ENCODE results near the gene FLT1. TPM values are rescaled to one million over a fixed set of nuclear protein-coding genes. Genes with fewer than 3 reads are reported as not detected.

The FLT1 gene
- total RNA-seq, 2 donors from 2014 or later: 3.2 to 10.3 TPM

GRCh38 chr13:28513745-28514144 lies 18.8 kb upstream of the FLT1 start:
- no peak overlapping the region for H3K4me3 ChIP-seq (ENCODE audit: low read length)
- Mint-ChIP-seq H3K4me3 (no peak overlapping the region), H3K9me3 (no peaks in the 10 kb centered on the region), H3K36me3 (ENCODE audit: low read depth) (no peaks in the 10 kb centered on the region), H3K27me3 (ENCODE audit: insufficient read depth) (no peaks in the 10 kb centered on the region), H3K4me1 (peaks cover 2% of the 10 kb centered on the region), H3K27ac (no peak overlapping the region)
- no peak for TF ChIP-seq CTCF (conservative IDR thresholded peaks at IDR 0.05)
- H3K9me3 ChIP-seq (ENCODE audit: control insufficient read depth, low read length): no peaks in the 10 kb centered on the region
- no peaks in the 10 kb centered on the region for H3K36me3 ChIP-seq (ENCODE audit: control insufficient read depth, insufficient read depth, low read length)
- H3K9ac ChIP-seq (ENCODE audit: extremely low read depth, low read length, poor library complexity, severe bottlenecking): no peak overlapping the region
- H3K4me1 ChIP-seq (ENCODE audit: control insufficient read depth, insufficient read depth, low read length): no peaks in the 10 kb centered on the region
- WGBS, 2 experiments (ENCODE audit: insufficient coverage in 1 of 2, insufficient read length in 1 of 2): 86 to 88% methylated on average over 2 to 4 of the region's 4 CpGs
- no peaks in the 10 kb centered on the region for H3K27me3 ChIP-seq (ENCODE audit: control insufficient read depth, insufficient read depth, low read length, poor library complexity, severe bottlenecking)
- DNase-seq: no peak
- H3K27ac ChIP-seq (ENCODE audit: low read depth, low read length): no peak overlapping the region

GRCh38 chr13:28510542-28510941 lies 15.6 kb upstream of the FLT1 start:
- no peaks in the 10 kb centered on the region for H3K9me3 Mint-ChIP-seq
- no peak overlapping the region for H3K27ac ChIP-seq (ENCODE audit: low read depth, low read length)
- H3K9me3 ChIP-seq (ENCODE audit: control insufficient read depth, low read length): no peaks in the 10 kb centered on the region
- H3K4me3 ChIP-seq (ENCODE audit: low read length): no peak overlapping the region
- H3K27ac Mint-ChIP-seq: no peak overlapping the region
- no peaks in the 10 kb centered on the region for H3K4me1 ChIP-seq (ENCODE audit: control insufficient read depth, insufficient read depth, low read length)
- no peak for TF ChIP-seq CTCF (conservative IDR thresholded peaks at IDR 0.05)
- no peak overlapping the region for H3K4me3 Mint-ChIP-seq
- 73 to 83% methylated on average over 1 of the region's 1 CpG for WGBS, 2 experiments (ENCODE audit: insufficient coverage in 1 of 2, insufficient read length in 1 of 2)
- no peaks in the 10 kb centered on the region for H3K27me3 Mint-ChIP-seq (ENCODE audit: insufficient read depth)
- no peak overlapping the region for H3K9ac ChIP-seq (ENCODE audit: extremely low read depth, low read length, poor library complexity, severe bottlenecking)
- H3K36me3 Mint-ChIP-seq (ENCODE audit: low read depth): no peaks in the 10 kb centered on the region
- no peaks in the 10 kb centered on the region for H3K27me3 ChIP-seq (ENCODE audit: control insufficient read depth, insufficient read depth, low read length, poor library complexity, severe bottlenecking)
- H3K36me3 ChIP-seq (ENCODE audit: control insufficient read depth, insufficient read depth, low read length): no peaks in the 10 kb centered on the region
- DNase-seq: no peak
- peaks cover 3% of the 10 kb centered on the region for H3K4me1 Mint-ChIP-seq

GRCh38 chr13:28510066-28510465 lies 15.1 kb upstream of the FLT1 start:
- no peak overlapping the region for H3K9ac ChIP-seq (ENCODE audit: extremely low read depth, low read length, poor library complexity, severe bottlenecking)
- Mint-ChIP-seq H3K4me1 (peaks cover 5% of the 10 kb centered on the region), H3K4me3 (no peak overlapping the region), H3K27ac (no peak overlapping the region), H3K36me3 (ENCODE audit: low read depth) (no peaks in the 10 kb centered on the region), H3K9me3 (no peaks in the 10 kb centered on the region), H3K27me3 (ENCODE audit: insufficient read depth) (no peaks in the 10 kb centered on the region)
- no peak for TF ChIP-seq CTCF (conservative IDR thresholded peaks at IDR 0.05)
- no peak for DNase-seq
- H3K27me3 ChIP-seq (ENCODE audit: control insufficient read depth, insufficient read depth, low read length, poor library complexity, severe bottlenecking): no peaks in the 10 kb centered on the region
- no peak overlapping the region for H3K27ac ChIP-seq (ENCODE audit: low read depth, low read length)
- H3K9me3 ChIP-seq (ENCODE audit: control insufficient read depth, low read length): no peaks in the 10 kb centered on the region
- no peaks in the 10 kb centered on the region for H3K36me3 ChIP-seq (ENCODE audit: control insufficient read depth, insufficient read depth, low read length)
- H3K4me1 ChIP-seq (ENCODE audit: control insufficient read depth, insufficient read depth, low read length): no peaks in the 10 kb centered on the region
- no peak overlapping the region for H3K4me3 ChIP-seq (ENCODE audit: low read length)
